Brain microvascular endothelial cell (primary cell): ENCODE data around the gene HELB.
A peak's percentile ranks its signal among the peaks of the same experiment; 100 is the strongest.

Source experiments
- DNase-seq: peaks from one replicate; pipeline ENCODE4 v3.0.0-alpha.2; 2020
- H3K27ac ChIP-seq: fragments of 250-450 bp; sonication (Bioruptor Pico); 2 replicates; pipeline ENCODE4 v1.5.1; 2020; ENCODE audit warnings: mild to moderate bottlenecking, moderate library complexity
- H3K27me3 ChIP-seq: fragments of 250-450 bp; sonication (Bioruptor Pico); replicated peaks from 2 replicates; pipeline ENCODE4 v1.5.1; 2020; ENCODE audit warnings: mild to moderate bottlenecking
- H3K36me3 ChIP-seq: fragments of 250-450 bp; sonication (Bioruptor Pico); replicated peaks from 2 replicates; pipeline ENCODE4 v1.5.1; 2020; ENCODE audit warnings: mild to moderate bottlenecking
- H3K4me3 ChIP-seq: 2 replicates; pipeline ENCODE4 v1.5.1; 2011; ENCODE audit warnings: low read depth, mild to moderate bottlenecking, control low read depth, low read length, moderate library complexity
- in situ Hi-C: cut with HindIII; loops from 2 replicates; pipeline ENCODE4 v1.10.0; 2017; ENCODE audit warnings: low sequenced_read_pairs, low pct_ligation_motif_present
- TF ChIP-seq, protein P1 (sequence below): IDR thresholded peaks from 2 replicates; pipeline ENCODE4 v1.5.1; 2011; ENCODE audit warnings: low read depth, mild to moderate bottlenecking, moderate library complexity, low read length, control low read depth, inconsistent platforms; ENCODE audit errors: missing control alignments

HELB gene

DNA sequence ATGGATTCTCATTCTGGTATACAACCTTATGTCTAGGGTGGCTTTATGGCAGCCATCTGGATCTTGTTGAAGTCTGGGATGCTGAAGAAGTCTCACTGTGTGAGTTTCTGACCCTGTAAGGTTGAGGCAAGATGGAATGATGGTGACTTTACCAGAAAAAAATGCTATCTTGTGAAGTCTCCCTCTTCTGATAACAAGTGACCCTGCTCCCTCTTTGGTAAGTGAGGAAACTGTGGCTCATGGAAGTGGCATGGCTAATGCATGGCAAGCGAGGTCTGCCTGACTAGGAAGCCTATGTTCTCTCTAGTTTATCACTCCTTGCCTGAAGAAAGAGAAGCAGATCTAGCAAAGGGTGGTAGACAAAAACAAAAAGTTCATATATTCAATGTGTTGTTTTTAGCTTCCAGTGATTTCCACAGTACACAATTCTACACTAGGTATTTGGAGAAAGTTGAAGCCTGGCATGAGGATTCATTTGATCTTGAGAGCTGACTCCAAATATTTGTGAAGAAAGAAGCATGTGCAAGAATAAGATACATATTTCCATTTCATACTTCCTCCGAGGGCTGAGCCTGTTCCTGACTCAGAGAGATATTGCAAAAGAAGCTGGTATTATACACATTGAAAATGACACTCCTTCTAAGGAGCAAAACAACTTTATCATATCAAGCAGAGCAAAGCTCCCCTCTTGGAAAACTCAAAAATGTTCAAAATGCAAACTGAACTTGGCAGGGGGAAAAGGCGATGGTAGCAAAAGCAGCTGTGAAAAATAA is 63.6 kb downstream of the HELB start:
- H3K27ac ChIP-seq: no peak overlapping the region
- TF ChIP-seq, protein P1, sequence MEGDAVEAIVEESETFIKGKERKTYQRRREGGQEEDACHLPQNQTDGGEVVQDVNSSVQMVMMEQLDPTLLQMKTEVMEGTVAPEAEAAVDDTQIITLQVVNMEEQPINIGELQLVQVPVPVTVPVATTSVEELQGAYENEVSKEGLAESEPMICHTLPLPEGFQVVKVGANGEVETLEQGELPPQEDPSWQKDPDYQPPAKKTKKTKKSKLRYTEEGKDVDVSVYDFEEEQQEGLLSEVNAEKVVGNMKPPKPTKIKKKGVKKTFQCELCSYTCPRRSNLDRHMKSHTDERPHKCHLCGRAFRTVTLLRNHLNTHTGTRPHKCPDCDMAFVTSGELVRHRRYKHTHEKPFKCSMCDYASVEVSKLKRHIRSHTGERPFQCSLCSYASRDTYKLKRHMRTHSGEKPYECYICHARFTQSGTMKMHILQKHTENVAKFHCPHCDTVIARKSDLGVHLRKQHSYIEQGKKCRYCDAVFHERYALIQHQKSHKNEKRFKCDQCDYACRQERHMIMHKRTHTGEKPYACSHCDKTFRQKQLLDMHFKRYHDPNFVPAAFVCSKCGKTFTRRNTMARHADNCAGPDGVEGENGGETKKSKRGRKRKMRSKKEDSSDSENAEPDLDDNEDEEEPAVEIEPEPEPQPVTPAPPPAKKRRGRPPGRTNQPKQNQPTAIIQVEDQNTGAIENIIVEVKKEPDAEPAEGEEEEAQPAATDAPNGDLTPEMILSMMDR: no peak
- H3K27me3 ChIP-seq: no peaks in the 10 kb centered on the region
- in situ Hi-C loops: no loop called here
- H3K4me3 ChIP-seq: no peak overlapping the region
- no peaks in the 10 kb centered on the region for H3K36me3 ChIP-seq
- peak; percentile 11 for DNase-seq

DNA sequence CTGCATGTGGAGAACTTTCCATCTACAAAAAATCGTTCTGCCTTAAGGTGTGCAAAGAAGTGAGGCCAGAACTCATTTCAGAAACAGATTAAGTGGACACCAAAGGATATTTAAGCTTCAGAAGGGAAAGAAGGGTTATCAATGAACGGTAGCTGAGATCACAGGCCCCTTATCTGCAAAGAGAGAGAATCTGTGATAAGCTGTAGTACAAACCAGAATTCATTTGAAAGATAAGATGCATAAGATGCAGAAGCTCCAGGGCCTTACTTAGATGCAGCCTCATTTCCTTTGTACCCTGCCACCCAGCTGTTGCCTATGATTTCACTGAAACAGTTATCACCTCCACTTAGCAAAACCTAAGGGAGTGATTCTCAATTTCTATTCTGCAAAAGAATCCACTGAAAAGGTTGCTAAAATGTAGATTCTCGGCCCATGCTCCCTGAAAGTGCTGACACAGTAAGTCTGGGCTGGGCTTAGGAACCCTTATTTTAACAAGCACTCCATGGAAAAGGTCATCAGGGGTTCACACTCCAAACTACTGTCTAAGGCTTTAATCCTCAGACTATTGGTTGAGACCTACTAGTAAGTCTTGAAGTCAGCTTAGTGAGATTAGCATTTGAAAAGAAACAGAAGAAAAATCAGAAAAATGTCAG is 64.8 kb downstream of the HELB start:
- Histone ChIP-seq H3K4me3 (no peak overlapping the region), H3K27ac (no peak overlapping the region)

DNA sequence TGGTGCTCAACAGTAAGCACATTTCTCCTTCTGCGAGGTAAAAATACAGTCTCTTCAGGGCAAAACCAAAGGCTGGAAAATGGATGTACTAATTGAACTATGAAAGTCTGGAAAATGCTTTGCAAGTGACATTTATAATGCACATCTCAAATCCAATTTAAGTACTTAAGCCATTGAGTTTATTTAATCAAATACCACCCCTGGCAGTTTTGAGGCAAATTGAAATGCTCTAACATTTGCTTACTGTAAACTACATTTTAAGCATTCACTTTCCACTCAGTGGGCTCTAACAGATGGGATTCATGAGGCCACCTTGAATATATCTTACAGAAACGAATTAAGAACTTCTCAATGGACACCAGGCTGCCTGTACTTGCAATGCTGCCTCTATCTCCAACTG is 69.7 kb downstream of the HELB start:
- TF ChIP-seq, protein P1: no peak
- no peak for DNase-seq
- Histone ChIP-seq H3K27ac (no peak overlapping the region), H3K27me3 (no peaks in the 10 kb centered on the region), H3K4me3 (no peak overlapping the region), H3K36me3 (no peaks in the 10 kb centered on the region)
- in situ Hi-C loops: no loop called here

More for the DNA sequence above, 64.8 kb downstream of the HELB start:
- no peaks in the 10 kb centered on the region for H3K36me3 ChIP-seq
- in situ Hi-C loops: no loop called here
- TF ChIP-seq, protein P1: no peak
- H3K27me3 ChIP-seq: no peaks in the 10 kb centered on the region
- DNase-seq: no peak

DNA sequence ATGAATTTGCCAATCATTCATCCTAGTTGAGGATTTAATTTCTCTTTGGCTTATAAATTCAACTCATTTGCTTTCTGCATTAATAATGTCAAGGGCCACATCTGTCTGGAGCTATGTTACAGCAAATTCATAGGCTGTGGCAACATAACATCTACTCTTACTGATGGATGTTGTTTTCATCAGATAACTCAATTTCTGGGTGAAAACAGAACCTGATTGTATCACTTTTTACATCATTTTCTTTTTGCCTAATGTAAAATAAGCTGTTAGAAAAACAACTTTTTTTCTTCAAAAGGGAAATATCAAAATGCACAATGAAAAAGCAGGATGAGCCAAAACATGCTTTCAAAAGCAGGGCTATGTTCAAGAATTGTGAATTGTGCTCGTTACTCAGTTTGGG is 73.3 kb downstream of the HELB start:
- in situ Hi-C loops: no loop called here
- TF ChIP-seq, protein P1: no peak
- H3K27ac ChIP-seq: no peak overlapping the region
- no peak for DNase-seq
- H3K36me3 ChIP-seq: no peaks in the 10 kb centered on the region
- H3K27me3 ChIP-seq: no peaks in the 10 kb centered on the region
- no peak overlapping the region for H3K4me3 ChIP-seq

DNA sequence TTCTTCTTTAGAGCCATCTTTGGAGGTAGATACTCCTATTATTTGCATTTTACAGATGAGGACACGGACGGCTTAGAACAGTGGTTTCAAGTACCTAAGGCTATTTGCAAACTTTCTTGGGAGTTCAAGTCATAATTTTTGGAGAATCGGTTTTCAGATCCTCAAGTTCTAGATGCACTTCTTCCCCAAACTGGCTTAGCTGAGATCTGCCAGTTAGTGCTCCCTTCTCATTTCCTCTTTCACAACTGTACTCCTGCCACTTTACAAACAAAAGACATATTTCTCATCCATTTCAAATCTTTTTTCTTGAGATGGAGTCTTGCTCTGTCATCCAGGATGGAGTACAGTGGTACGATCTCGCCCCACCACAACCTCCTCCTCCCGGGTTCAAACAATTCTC is 77.3 kb downstream of the HELB start:
- Histone ChIP-seq H3K27ac (no peak overlapping the region), H3K36me3 (no peaks in the 10 kb centered on the region), H3K27me3 (no peaks in the 10 kb centered on the region), H3K4me3 (no peak overlapping the region)
- DNase-seq: no peak
- TF ChIP-seq, protein P1: no peak
- in situ Hi-C loops: no loop called here
